Trophoblast cell (in vitro differentiated cells and primary cell): ENCODE data around the gene MDM4.

ENCODE experiments used
- DNase-seq, 2 donors: peaks; one replicate each; pipeline ENCODE4 v3.0.0-alpha.2; 2016
- H2AFZ ChIP-seq: 2 replicates; pipeline ENCODE4 v1.6.1; 2013; ENCODE audit warnings: low read length, moderate library complexity, mild to moderate bottlenecking; ENCODE audit not compliant: insufficient read depth, poor library complexity
- H2AK5ac ChIP-seq: 2 replicates; pipeline ENCODE4 v1.6.1; 2013; ENCODE audit warnings: mild to moderate bottlenecking, low read length
- H2BK120ac ChIP-seq: 2 replicates; pipeline ENCODE4 v1.6.1; 2013; ENCODE audit warnings: low read length, mild to moderate bottlenecking, moderate library complexity; ENCODE audit not compliant: insufficient read depth, poor library complexity
- H2BK12ac ChIP-seq: 2 replicates; pipeline ENCODE4 v1.6.1; 2013; ENCODE audit warnings: mild to moderate bottlenecking, low read length, moderate library complexity
- H2BK5ac ChIP-seq: 2 replicates; pipeline ENCODE4 v1.6.1; 2013; ENCODE audit warnings: low read length, low read depth, moderate library complexity, mild to moderate bottlenecking; ENCODE audit not compliant: poor library complexity
- H3K14ac ChIP-seq: 2 replicates; pipeline ENCODE4 v1.6.1; 2013; ENCODE audit warnings: mild to moderate bottlenecking, low read length
- H3K18ac ChIP-seq: 2 replicates; pipeline ENCODE4 v1.6.1; 2013; ENCODE audit warnings: mild to moderate bottlenecking, low read length
- H3K23ac ChIP-seq: 2 replicates; pipeline ENCODE4 v1.6.1; 2013; ENCODE audit warnings: low read length
- H3K27ac ChIP-seq: 2 replicates; pipeline ENCODE4 v1.5.1; 2013; ENCODE audit warnings: low read depth, mild to moderate bottlenecking, inconsistent platforms, low read length, moderate library complexity
- H3K27me3 ChIP-seq: 2 replicates; pipeline ENCODE4 v1.6.1; 2013; ENCODE audit warnings: inconsistent platforms, mild to moderate bottlenecking, low read length, moderate library complexity; ENCODE audit not compliant: insufficient read depth
- H3K36me3 ChIP-seq, 2 experiments: 1 replicate in 1 of 2; 2 replicates in 1 of 2; pipeline ENCODE4 v1.6.1; 2013; ENCODE audit warnings: low read length in 2 of 2, mild to moderate bottlenecking in 2 of 2, moderate library complexity in 1 of 2; ENCODE audit not compliant: insufficient read depth in 2 of 2, control insufficient read depth in 1 of 2
- H3K4ac ChIP-seq: 2 replicates; pipeline ENCODE4 v1.6.1; 2013; ENCODE audit warnings: low read depth, mild to moderate bottlenecking, low read length, moderate library complexity
- H3K4me1 ChIP-seq, 2 experiments: 1 replicate in 1 of 2; 2 replicates in 1 of 2; pipeline ENCODE4 v1.6.1; 2013; ENCODE audit warnings: low read length in 2 of 2, mild to moderate bottlenecking in 2 of 2, moderate library complexity in 1 of 2; ENCODE audit not compliant: insufficient read depth in 2 of 2, control insufficient read depth in 1 of 2
- H3K4me2 ChIP-seq: 2 replicates; pipeline ENCODE4 v1.6.1; 2013; ENCODE audit warnings: inconsistent platforms, mild to moderate bottlenecking, low read length, moderate library complexity
- H3K4me3 ChIP-seq: 2 replicates; pipeline ENCODE4 v1.5.1; 2013; ENCODE audit warnings: mild to moderate bottlenecking, low read depth, low read length, inconsistent platforms
- H3K79me1 ChIP-seq: one replicate; pipeline ENCODE4 v1.6.1; 2013; ENCODE audit warnings: low read length
- H3K79me2 ChIP-seq: 2 replicates; pipeline ENCODE4 v1.6.1; 2013; ENCODE audit warnings: low read length, mild to moderate bottlenecking; ENCODE audit not compliant: control insufficient read depth, insufficient read depth, poor library complexity
- H3K9ac ChIP-seq: 2 replicates; pipeline ENCODE4 v1.6.1; 2013; ENCODE audit warnings: mild to moderate bottlenecking, low read length
- H3K9me3 ChIP-seq: 2 replicates; pipeline ENCODE4 v1.6.1; 2013; ENCODE audit warnings: low read depth, mild to moderate bottlenecking, control low read depth, inconsistent platforms, low read length; ENCODE audit not compliant: insufficient read depth
- H4K12ac ChIP-seq: 2 replicates; pipeline ENCODE4 v1.6.1; 2013; ENCODE audit warnings: low read depth, mild to moderate bottlenecking, low read length, moderate library complexity
- H4K8ac ChIP-seq: 2 replicates; pipeline ENCODE4 v1.6.1; 2013; ENCODE audit warnings: low read depth, mild to moderate bottlenecking, low read length, moderate library complexity
- H4K91ac ChIP-seq: one replicate; pipeline ENCODE4 v1.6.1; 2013; ENCODE audit warnings: low read depth, mild to moderate bottlenecking, low read length, moderate library complexity
- WGBS: extraction: QIAGEN DNeasy Blood & Tissue Kit; methylation state at CpG from one replicate; pipeline ENCODE4 v1.1.7; 2013; ENCODE audit warnings: missing lambda C conversion rate; ENCODE audit not compliant: insufficient read length, insufficient coverage; ENCODE audit errors: extremely low coverage; 5-methylcytosine and 5-hydroxymethylcytosine counted together

The MDM4 gene

DNA sequence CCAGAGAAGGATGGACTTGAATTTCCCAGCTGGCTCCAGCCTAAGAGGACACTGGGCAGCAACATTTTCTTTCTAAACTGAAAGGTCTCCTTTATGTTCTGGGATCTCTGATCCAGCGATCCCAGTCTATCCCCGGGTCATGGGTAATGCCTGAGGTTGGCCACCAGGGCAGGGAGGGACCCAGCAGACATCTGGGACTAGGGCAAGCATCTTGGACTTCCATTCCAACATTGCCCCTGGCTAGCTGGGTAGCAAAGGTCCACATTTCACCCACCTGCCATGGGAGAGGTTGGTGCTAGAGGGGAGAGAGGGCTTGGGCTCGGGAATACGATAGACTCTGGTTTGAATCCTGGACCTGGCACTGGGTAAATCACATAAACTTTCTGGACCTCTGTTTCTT is 84.8 kb downstream of the MDM4 start:
- no peak overlapping the region for H2BK5ac ChIP-seq
- H3K79me1 ChIP-seq, result no peaks in the 10 kb centered on the region
- no CpG with 5 or more reads among the region's 4 CpGs for WGBS
- no peak overlapping the region for H3K18ac ChIP-seq
- H4K91ac ChIP-seq, result no peak overlapping the region
- H3K9ac ChIP-seq, result no peak overlapping the region
- H3K23ac ChIP-seq, result no peak overlapping the region
- no peaks in the 10 kb centered on the region for H3K4me1 ChIP-seq
- H4K8ac ChIP-seq, result no peak overlapping the region
- H3K4me2 ChIP-seq, result no peak overlapping the region
- H3K27me3 ChIP-seq, result no peaks in the 10 kb centered on the region
- DNase-seq, result no peak
- no peak overlapping the region for H2BK120ac ChIP-seq
- H3K9me3 ChIP-seq, result no peaks in the 10 kb centered on the region
- no peaks in the 10 kb centered on the region for H3K36me3 ChIP-seq
- no peak overlapping the region for H4K12ac ChIP-seq
- H3K27ac ChIP-seq, result no peak overlapping the region
- no peak overlapping the region for H2AFZ ChIP-seq
- no peak overlapping the region for H3K4me3 ChIP-seq
- H2BK12ac ChIP-seq, result no peak overlapping the region
- H3K14ac ChIP-seq, result no peak overlapping the region
- no peaks in the 10 kb centered on the region for H3K79me2 ChIP-seq
- no peak overlapping the region for H3K4ac ChIP-seq
- no peak overlapping the region for H2AK5ac ChIP-seq

GRCh38 chr1:204602111-204602579 is 85.9 kb downstream of the MDM4 start:
- Histone ChIP-seq H3K79me1 (no peaks in the 10 kb centered on the region), H3K9ac (no peak overlapping the region), H2AFZ (no peak overlapping the region), H3K79me2 (no peaks in the 10 kb centered on the region), H4K8ac (no peak overlapping the region), H3K23ac (no peak overlapping the region), H3K36me3 (no peaks in the 10 kb centered on the region), H3K9me3 (no peaks in the 10 kb centered on the region), H4K12ac (no peak overlapping the region), H3K27me3 (no peaks in the 10 kb centered on the region), H3K4me2 (no peak overlapping the region), H3K4me1 (no peaks in the 10 kb centered on the region), H2BK5ac (no peak overlapping the region), H3K4me3 (no peak overlapping the region), H3K18ac (no peak overlapping the region), H3K4ac (no peak overlapping the region), H4K91ac (no peak overlapping the region), H3K14ac (no peak overlapping the region), H2BK12ac (no peak overlapping the region), H3K27ac (no peak overlapping the region), H2AK5ac (no peak overlapping the region), H2BK120ac (no peak overlapping the region)
- no CpG with 5 or more reads among the region's 6 CpGs for WGBS
- DNase-seq, result no peak

DNA sequence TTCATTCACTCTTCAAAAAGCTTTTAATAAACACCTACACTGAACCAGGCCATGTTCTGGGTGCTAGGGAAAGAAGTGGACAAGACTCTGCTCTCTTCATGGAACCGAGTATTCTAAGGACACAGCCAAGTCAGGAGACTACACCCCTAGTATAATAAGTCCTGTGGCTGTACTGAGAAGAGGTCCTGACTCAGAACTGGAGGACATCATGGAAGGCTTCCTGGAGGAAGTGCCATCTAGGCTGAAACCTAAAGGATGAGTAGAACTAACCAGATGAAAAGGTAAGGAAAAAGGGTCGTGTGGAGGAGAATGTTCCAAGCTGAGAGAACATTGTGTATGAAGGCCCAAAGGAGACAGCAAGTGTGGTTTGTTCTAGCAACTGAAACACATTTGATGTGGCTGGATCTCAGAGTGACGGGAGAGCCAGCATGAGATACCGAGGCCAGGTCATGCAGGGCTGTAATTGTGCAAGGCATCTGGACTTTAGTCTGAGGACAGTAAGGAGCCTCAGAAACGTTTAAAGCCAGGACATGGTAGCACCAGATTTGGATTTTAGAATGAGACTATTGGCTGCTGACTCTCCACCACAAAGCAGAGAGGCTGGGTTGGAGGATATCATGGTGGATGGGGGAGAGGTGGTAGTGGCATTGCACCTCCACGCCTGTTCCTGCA is 86.8 kb downstream of the MDM4 start:
- Histone ChIP-seq H2BK12ac (no peak overlapping the region), H2BK5ac (no peak overlapping the region), H3K4me3 (no peak overlapping the region), H3K18ac (no peak overlapping the region), H3K79me1 (no peaks in the 10 kb centered on the region), H3K27ac (no peak overlapping the region), H3K36me3 (no peaks in the 10 kb centered on the region), H3K23ac (no peak overlapping the region), H4K91ac (no peak overlapping the region), H3K4me2 (no peak overlapping the region), H3K14ac (no peak overlapping the region), H3K9me3 (no peaks in the 10 kb centered on the region), H2AFZ (no peak overlapping the region), H3K9ac (no peak overlapping the region), H4K8ac (no peak overlapping the region), H2BK120ac (no peak overlapping the region), H4K12ac (no peak overlapping the region), H3K4ac (no peak overlapping the region), H3K4me1 (no peaks in the 10 kb centered on the region), H3K79me2 (no peaks in the 10 kb centered on the region), H3K27me3 (no peaks in the 10 kb centered on the region), H2AK5ac (no peak overlapping the region)
- no CpG with 5 or more reads among the region's 6 CpGs for WGBS
- DNase-seq, result no peak

DNA sequence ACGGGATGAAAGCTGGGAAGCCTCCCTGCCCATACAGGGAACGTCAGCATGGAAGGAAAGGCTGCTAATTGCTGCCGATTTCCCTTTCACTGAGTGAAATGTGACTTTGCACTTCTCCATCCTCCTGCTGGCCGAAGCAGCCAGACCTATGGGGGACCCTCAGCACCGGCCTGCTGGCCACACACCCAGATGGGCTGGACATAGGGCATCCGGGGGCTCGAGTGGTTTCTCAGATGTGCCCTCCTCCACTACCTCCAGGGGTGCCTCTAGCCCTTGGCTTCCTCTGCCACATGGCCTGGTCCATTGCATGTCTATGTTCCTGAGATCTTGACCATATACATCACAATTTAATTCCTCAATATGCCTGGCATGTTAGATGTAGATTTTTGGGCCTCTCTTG is 89.6 kb downstream of the MDM4 start:
- no peak overlapping the region for H3K4me2 ChIP-seq

More for the DNA sequence above, 89.6 kb downstream of the MDM4 start:
- Histone ChIP-seq H3K18ac (no peak overlapping the region), H2BK120ac (no peak overlapping the region), H4K91ac (no peak overlapping the region), H4K8ac (no peak overlapping the region), H3K36me3 (no peaks in the 10 kb centered on the region), H3K4me1 (no peaks in the 10 kb centered on the region), H4K12ac (no peak overlapping the region), H3K23ac (no peak overlapping the region), H2AK5ac (no peak overlapping the region), H3K4ac (no peak overlapping the region), H2BK12ac (no peak overlapping the region), H3K79me2 (no peaks in the 10 kb centered on the region), H3K9me3 (no peaks in the 10 kb centered on the region), H2AFZ (no peak overlapping the region), H3K27me3 (peaks cover 2% of the 10 kb centered on the region), H3K14ac (no peak overlapping the region), H2BK5ac (no peak overlapping the region), H3K4me3 (no peak overlapping the region), H3K9ac (no peak overlapping the region), H3K79me1 (no peaks in the 10 kb centered on the region), H3K27ac (no peak overlapping the region)
- WGBS, result no CpG with 5 or more reads among the region's 7 CpGs
- DNase-seq, result no peak
